HG03064 (cell line): Measurements from ENCODE around the gene CBX2.

Experiments used
- ATAC-seq: cut with Tn5 transposase; IDR thresholded peaks from one replicate; pipeline ENCODE4 v1.9.1; 2021; ENCODE audit warnings: low read depth; ENCODE audit not compliant: unreplicated experiment

Gene CBX2

GRCh38 chr17:79822583-79823124 is 44.7 kb downstream of the CBX2 start:
- no peak for ATAC-seq

- no peak for ATAC-seq
These were observed 46.3 kb downstream of the CBX2 start for GRCh38 chr17:79824234-79824633.

GRCh38 chr17:79824893-79825579 is 47.1 kb downstream of the CBX2 start:
- ATAC-seq, result no peak

GRCh38 chr17:79825580-79825921 is 47.6 kb downstream of the CBX2 start:
- no peak for ATAC-seq

GRCh38 chr17:79826204-79826680 is 48.3 kb downstream of the CBX2 start:
- no peak for ATAC-seq

GRCh38 chr17:79826841-79827578 is 49.1 kb downstream of the CBX2 start:
- ATAC-seq, result no peak

- no peak for ATAC-seq
These were observed 51.1 kb downstream of the CBX2 start for GRCh38 chr17:79829004-79829403.

- no peak for ATAC-seq
These were observed 51.5 kb downstream of the CBX2 start for GRCh38 chr17:79829457-79829856.

- no peak for ATAC-seq
These were observed 52.4 kb downstream of the CBX2 start for GRCh38 chr17:79830303-79830702.

- no peak for ATAC-seq
These were observed 52.9 kb downstream of the CBX2 start for GRCh38 chr17:79830763-79831264.

- no peak for ATAC-seq
These were observed 53.6 kb downstream of the CBX2 start for GRCh38 chr17:79831265-79832217.

GRCh38 chr17:79832218-79833109 is 54.5 kb downstream of the CBX2 start:
- ATAC-seq, result no peak

- no peak for ATAC-seq
These were observed 55.1 kb downstream of the CBX2 start for GRCh38 chr17:79833110-79833450.

- no peak for ATAC-seq
These were observed 56.0 kb downstream of the CBX2 start for GRCh38 chr17:79833744-79834564.

GRCh38 chr17:79834565-79835469 is 56.9 kb downstream of the CBX2 start:
- no peak for ATAC-seq

- ATAC-seq, result no peak
These were observed 57.5 kb downstream of the CBX2 start for GRCh38 chr17:79835470-79835899.

GRCh38 chr17:79835953-79836509 is 58.1 kb downstream of the CBX2 start:
- ATAC-seq, result no peak
